ENCODE results near the gene PKD1.

GRCh38 chr16:2084895-2085625 is 50.6 kb downstream of the PKD1 start:
- TF ChIP-seq EZH2 (IDR thresholded peaks at IDR 0.05; ENCODE audit: borderline replicate concordance) (no peak), CTCF (IDR thresholded peaks at IDR 0.05; ENCODE audit: poor library complexity) (no peak)
